SK-N-SH (cell line): Measurements from ENCODE around the gene CLCN1. TPM values are rescaled to one million over a fixed set of nuclear protein-coding genes. Genes with fewer than 3 reads are reported as not detected.
A peak's percentile ranks its signal among the peaks of the same experiment; 100 is the strongest.

Experiments used
- CTCF ChIA-PET: fragments of 300-600, 350-600 bp; formaldehyde crosslinking; extraction: SDS; loops from one replicate; lab custom pipeline; 2021; lab: Yijun Ruan, JAX
- POLR2A ChIA-PET: fragments of 350-600 bp; sonication (Branson Sonifier 250); formaldehyde crosslinking; extraction: SDS; loops from one replicate; lab custom pipeline; 2020; ENCODE audit warnings: antibody characterized with exemption, inconsistent platforms; lab: Yijun Ruan, JAX
- DNase-seq: peaks from one replicate; pipeline ENCODE4 v3.0.0; 2012
- H2AFZ ChIP-seq: fragments of 200-600 bp; sonication (generic); 2 replicates; pipeline ENCODE4 v1.8.1; 2016; ENCODE audit warnings: antibody characterized with exemption, mild to moderate bottlenecking, low read depth
- H3F3A ChIP-seq: fragments of 200-600 bp; sonication (generic); replicated peaks from 2 replicates; pipeline ENCODE3; 2016; ENCODE audit warnings: antibody characterized with exemption, mild to moderate bottlenecking; ENCODE audit not compliant: insufficient read depth
- H3K27ac ChIP-seq, 2 experiments: fragments of 200-500 bp in 1 of 2; fragments of 200-600 bp in 1 of 2; sonication (Bioruptor generic) in 1 of 2; sonication (generic), shearing (Covaris generic) in 1 of 2; 2 replicates each; pipeline versions ENCODE4 v1.5.1 to v1.6.1; 2014 to 2016; ENCODE audit warnings: low read depth in 2 of 2, inconsistent platforms in 1 of 2, low read length in 1 of 2, mild to moderate bottlenecking in 1 of 2, mixed read lengths in 1 of 2
- H3K27me3 ChIP-seq: fragments of 200-600 bp; sonication (generic), shearing (Covaris generic); 2 replicates; pipeline ENCODE4 v1.6.1; 2016; ENCODE audit warnings: mixed run types; ENCODE audit not compliant: insufficient read depth
- H3K36me3 ChIP-seq, 2 experiments: fragments of 200-500 bp in 1 of 2; fragments of 200-600 bp in 1 of 2; sonication (Bioruptor generic) in 1 of 2; sonication (generic) in 1 of 2; replicated peaks in 1 of 2; 2 replicates each; pipeline versions ENCODE3 to v1.5.1; 2014 to 2016; ENCODE audit warnings: low read length in 1 of 2, mild to moderate bottlenecking in 1 of 2; ENCODE audit not compliant: insufficient read depth in 2 of 2, control insufficient read depth in 1 of 2
- H3K4me1 ChIP-seq, 2 experiments: fragments of 200-500 bp in 1 of 2; fragments of 200-600 bp in 1 of 2; sonication (Bioruptor generic) in 1 of 2; sonication (generic), shearing (Covaris generic) in 1 of 2; 2 replicates each; pipeline versions ENCODE4 v1.5.1 to v1.6.1; 2014 to 2016; ENCODE audit warnings: low read depth in 1 of 2, low read length in 1 of 2, mixed run types in 1 of 2; ENCODE audit not compliant: insufficient read depth in 2 of 2, control insufficient read depth in 1 of 2
- H3K4me2 ChIP-seq: fragments of 200-600 bp; sonication (generic), shearing (Covaris generic); 2 replicates; pipeline ENCODE4 v1.6.1; 2017; ENCODE audit warnings: mixed run types
- H3K4me3 ChIP-seq, 2 experiments: fragments of 200-500 bp in 1 of 2; fragments of 200-600 bp in 1 of 2; sonication (Bioruptor generic) in 1 of 2; sonication (generic), shearing (Covaris generic) in 1 of 2; 2 replicates each; pipeline versions ENCODE4 v1.5.1 to v1.8.1; 2014 to 2016; ENCODE audit warnings: low read depth in 2 of 2, inconsistent platforms in 1 of 2, low read length in 1 of 2, mild to moderate bottlenecking in 1 of 2, mixed read lengths in 1 of 2, moderate library complexity in 1 of 2
- H3K79me2 ChIP-seq: fragments of 200-600 bp; sonication (generic); 2 replicates; pipeline ENCODE4 v1.8.1; 2017; ENCODE audit warnings: mild to moderate bottlenecking; ENCODE audit not compliant: insufficient read depth
- H3K9ac ChIP-seq: fragments of 200-600 bp; sonication (generic); 2 replicates; pipeline ENCODE4 v1.6.1; 2017; ENCODE audit warnings: mixed run types
- H3K9me2 ChIP-seq: fragments of 200-600 bp; sonication (generic); 2 replicates; pipeline ENCODE4 v1.6.1; 2017; ENCODE audit warnings: mixed run types
- H3K9me3 ChIP-seq: fragments of 200-600 bp; sonication (generic); 2 replicates; pipeline ENCODE4 v1.6.1; 2017; ENCODE audit warnings: mixed run types, mild to moderate bottlenecking, moderate library complexity
- H4K20me1 ChIP-seq: fragments of 200-600 bp; sonication (generic); 2 replicates; pipeline ENCODE4 v1.6.1; 2017; ENCODE audit warnings: mild to moderate bottlenecking, mixed run types; ENCODE audit not compliant: insufficient read depth
- CHD2 ChIP-seq: fragments of 150-350 bp; IDR thresholded peaks from 2 replicates; pipeline ENCODE4 v1.6.1; 2018; ENCODE audit warnings: low read length; ENCODE audit not compliant: partially characterized antibody
- FOSL2 ChIP-seq: IDR thresholded peaks from 2 replicates; pipeline ENCODE4 v1.4.0; 2012; ENCODE audit warnings: low read depth, mild to moderate bottlenecking, moderate library complexity, borderline replicate concordance
- FOXM1 ChIP-seq: IDR thresholded peaks from 2 replicates; pipeline ENCODE4 v1.4.0; 2012; ENCODE audit warnings: low read depth, mild to moderate bottlenecking
- GATA2 ChIP-seq: sonication (generic); formaldehyde crosslinking; IDR thresholded peaks from 2 replicates; pipeline ENCODE4 v1.5.0; 2020; ENCODE audit warnings: mild to moderate bottlenecking, missing genetic modification reagents
- MEF2A ChIP-seq: IDR thresholded peaks from 2 replicates; pipeline ENCODE4 v1.4.0; 2012; ENCODE audit warnings: low read depth, borderline replicate concordance
- POLR2AphosphoS5 ChIP-seq: IDR thresholded peaks from 2 replicates; pipeline ENCODE4 v1.6.1; 2012; ENCODE audit warnings: low read depth, low read length
- REST ChIP-seq: IDR thresholded peaks from 2 replicates; pipeline ENCODE4 v1.6.1; 2012; ENCODE audit warnings: mild to moderate bottlenecking, low read depth, low read length, moderate library complexity
- SIN3A ChIP-seq: IDR thresholded peaks from 2 replicates; pipeline ENCODE4 v1.6.1; 2012; ENCODE audit warnings: low read depth, mild to moderate bottlenecking, low read length, moderate library complexity, borderline replicate concordance
- SMC3 ChIP-seq: IDR thresholded peaks from 2 replicates; pipeline ENCODE4 v1.6.1; 2012; ENCODE audit warnings: low read depth, low read length, improper control_type of control experiment
- TEAD4 ChIP-seq: IDR thresholded peaks from 2 replicates; pipeline ENCODE4 v1.4.0; 2012; ENCODE audit warnings: mild to moderate bottlenecking, borderline replicate concordance; ENCODE audit not compliant: insufficient read depth
- WGBS: methylation state at CpG from one replicate; pipeline ENCODE4 v1.1.6; 2017; ENCODE audit warnings: low lambda C conversion rate; 5-methylcytosine and 5-hydroxymethylcytosine counted together
- polyA plus RNA-seq, 3 experiments: library from polyadenylated mRNA; depleted of rRNA; stranded (reverse); fragments of >200 nt; gene quantifications; 2 replicates each; pipeline ENCODE4 v1.2.3, GENCODE V29; 2012
- TF ChIP-seq, protein P1 (sequence below): IDR thresholded peaks from 2 replicates; pipeline ENCODE4 v1.4.0; 2012; ENCODE audit warnings: low read depth, borderline replicate concordance

CLCN1 gene
- polyA plus RNA-seq, 1 of the 3 experiments (the other 2 are of a cell fraction): 0.12 TPM

DNA sequence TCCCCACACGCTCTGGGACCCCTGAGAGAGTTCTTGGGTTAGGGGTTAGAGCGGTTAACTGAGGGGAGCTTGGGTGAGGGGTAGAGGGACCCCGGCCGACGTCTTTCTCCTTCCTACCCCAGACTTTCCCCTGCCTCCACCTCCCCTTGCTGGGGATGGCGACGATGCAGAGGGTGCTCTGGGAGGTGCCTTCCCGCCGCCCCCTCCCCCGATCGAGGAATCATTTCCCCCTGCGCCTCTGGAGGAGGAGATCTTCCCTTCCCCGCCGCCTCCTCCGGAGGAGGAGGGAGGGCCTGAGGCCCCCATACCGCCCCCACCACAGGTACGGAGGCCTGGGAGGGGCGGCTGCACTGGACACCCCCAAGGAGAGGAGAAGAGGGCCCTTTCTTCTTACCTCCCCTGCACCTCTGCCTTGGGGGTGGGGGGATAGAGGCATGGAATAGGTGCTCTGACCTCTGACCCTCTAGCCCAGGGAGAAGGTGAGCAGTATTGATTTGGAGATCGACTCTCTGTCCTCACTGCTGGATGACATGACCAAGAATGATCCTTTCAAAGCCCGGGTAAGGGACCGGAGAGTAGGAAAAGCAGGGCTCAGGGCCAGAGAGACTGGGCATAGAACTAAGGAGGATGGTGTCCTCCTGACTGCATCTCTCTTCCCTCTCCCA is 66.3 kb downstream of the CLCN1 start:
- Histone ChIP-seq H3K9ac (peak overlapping the region; percentile 99), H3K36me3 (peaks cover 23 to 45% of the 10 kb centered on the region in 2 experiments), H3K79me2 (peaks cover 98% of the 10 kb centered on the region), H3K4me2 (peak overlapping the region; percentile 100), H2AFZ (no peak overlapping the region), H3K4me1 (peaks cover 23 to 54% of the 10 kb centered on the region in 2 experiments; a peak in 3 of 4 replicates), H3K4me3 (peak overlapping the region; percentile 79 to 99), H3K27ac (peak overlapping the region; percentile 91 to 100), H3K27me3 (no peaks in the 10 kb centered on the region), H3K9me3 (no peaks in the 10 kb centered on the region), H3K9me2 (no peaks in the 10 kb centered on the region), H4K20me1 (peaks cover 54% of the 10 kb centered on the region), H3F3A (peaks cover 25% of the 10 kb centered on the region)
- ChIA-PET POLR2A (interaction anchor here (0.7 kb wide), 2 partner anchors 94 to 119 kb away, joined by 4 read pairs; partner anchors contain the start of genes CASP2 and GSTK1), CTCF (interaction anchor here (1.0 to 5.8 kb wide), 6 partner anchors 12 to 794 kb away, joined by 3 to 50 read pairs (median 10); no protein-coding TSS in a partner anchor)
- 17% methylated on average over 18 of the region's 21 CpGs for WGBS
- no peak for TF ChIP-seq CHD2
- TF ChIP-seq GATA2 (CRISPR knock-in tag): no peak
- TF ChIP-seq TEAD4: peak; percentile 2; the same call in 1 of the 2 replicates
- no peak for TF ChIP-seq FOXM1
- TF ChIP-seq SMC3: no peak
- no peak for TF ChIP-seq FOSL2
- TF ChIP-seq, protein P1, sequence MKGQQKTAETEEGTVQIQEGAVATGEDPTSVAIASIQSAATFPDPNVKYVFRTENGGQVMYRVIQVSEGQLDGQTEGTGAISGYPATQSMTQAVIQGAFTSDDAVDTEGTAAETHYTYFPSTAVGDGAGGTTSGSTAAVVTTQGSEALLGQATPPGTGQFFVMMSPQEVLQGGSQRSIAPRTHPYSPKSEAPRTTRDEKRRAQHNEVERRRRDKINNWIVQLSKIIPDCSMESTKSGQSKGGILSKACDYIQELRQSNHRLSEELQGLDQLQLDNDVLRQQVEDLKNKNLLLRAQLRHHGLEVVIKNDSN: no peak
- 0 out of 2 replicates have a peak, but pooled peaks have one; percentile 5 for TF ChIP-seq SIN3A
- no peak for TF ChIP-seq REST
- no peak for TF ChIP-seq MEF2A
- no peak; the same call in none of the 2 replicates for TF ChIP-seq POLR2AphosphoS5
- DNase-seq: no peak
